ENCODE results near the gene STARD9. TPM values are rescaled to one million over a fixed set of nuclear protein-coding genes. Genes with fewer than 3 reads are reported as not detected.

Gene STARD9
- total and polyA plus RNA-seq, 2 of the 13 experiments (the other 11 are each of a cell fraction or from before 2014, with no cell fraction given): 5.3 to 7.5 TPM

DNA sequence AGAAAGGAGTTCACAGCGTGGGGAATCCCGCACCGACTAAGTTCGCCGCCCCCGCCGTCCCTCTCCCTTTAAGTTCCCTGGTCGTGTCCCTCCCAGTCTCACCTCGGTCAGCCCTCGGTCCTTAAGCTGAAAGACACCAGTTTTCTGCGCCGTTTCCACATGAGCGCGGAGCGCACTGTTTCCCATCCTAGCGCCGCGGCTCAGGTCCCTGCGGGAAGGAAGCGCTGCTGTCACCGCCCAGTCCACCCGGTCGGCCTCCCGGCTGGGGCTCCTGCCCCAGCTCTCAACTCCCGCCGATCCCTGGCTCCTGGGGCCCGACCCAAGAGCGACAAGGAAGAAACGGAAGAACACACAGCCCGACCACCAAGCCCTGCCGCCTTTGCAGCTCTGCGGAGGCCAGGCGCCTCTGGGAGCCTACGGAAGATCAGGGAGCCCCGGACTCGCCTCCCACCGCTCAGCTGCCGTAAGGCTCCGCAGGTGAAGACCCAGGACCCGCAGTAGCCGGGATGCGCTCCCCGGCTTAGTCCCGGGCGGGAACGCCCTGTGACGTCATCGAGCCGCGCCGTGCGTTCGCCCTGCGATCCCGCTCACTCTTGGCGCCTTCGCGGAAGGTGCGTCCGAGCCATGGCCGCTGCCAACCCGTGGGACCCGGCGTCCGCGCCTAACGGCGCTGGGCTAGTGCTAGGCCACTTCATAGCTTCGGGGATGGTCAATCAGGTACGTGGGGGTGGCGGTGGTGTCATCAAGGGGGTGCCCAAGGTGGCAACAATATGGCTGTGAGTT is 27.0 kb upstream of the STARD9 start, which contains the start of the genes HAUS2 and LRRC57 (continued):
- TF ChIP-seq ZNF12 (CRISPR knock-in tag; IDR thresholded peaks at IDR 0.05) (0 out of 2 replicates have a peak, but pooled peaks have one; percentile 37), AHR (CRISPR knock-in tag; IDR thresholded peaks at IDR 0.05) (no peak), FLYWCH1 (CRISPR knock-in tag; IDR thresholded peaks at IDR 0.05) (no peak), ZNF615 (CRISPR knock-in tag; IDR thresholded peaks at IDR 0.05; ENCODE audit: borderline replicate concordance) (no peak), ZNF83 (CRISPR knock-in tag; IDR thresholded peaks at IDR 0.05; ENCODE audit: borderline replicate concordance) (no peak), JDP2 (CRISPR knock-in tag; IDR thresholded peaks at IDR 0.05; ENCODE audit: borderline replicate concordance) (0 out of 2 replicates have a peak, but pooled peaks have one; percentile 18), ZNF276 (CRISPR knock-in tag; IDR thresholded peaks at IDR 0.05; ENCODE audit: low read depth) (peak; percentile 70; the same call in 1 of the 2 replicates), TOPORS (CRISPR knock-in tag; IDR thresholded peaks at IDR 0.05) (peak; percentile 20; the same call in 1 of the 2 replicates), SRSF1 (optimal IDR thresholded peaks at IDR 0.05; ENCODE audit: low read depth, low read length) (peak; percentile 80), SUZ12 (IDR thresholded peaks at IDR 0.05; ENCODE audit: low read depth, low read length) (no peak), ZMAT5 (CRISPR knock-in tag; IDR thresholded peaks at IDR 0.05; ENCODE audit: borderline replicate concordance, low read depth) (no peak), ZNF382 (CRISPR knock-in tag; IDR thresholded peaks at IDR 0.05; ENCODE audit: borderline replicate concordance) (no peak), ZSCAN29 (CRISPR knock-in tag; conservative IDR thresholded peaks at IDR 0.05) (no peak), DZIP1 (CRISPR knock-in tag; IDR thresholded peaks at IDR 0.05) (no peak), BRD4 (CRISPR knock-in tag; IDR thresholded peaks at IDR 0.05) (0 out of 2 replicates have a peak, but pooled peaks have one; percentile 25), DR1 (CRISPR knock-in tag; IDR thresholded peaks at IDR 0.05) (peak; percentile 64), ZNF282 (IDR thresholded peaks at IDR 0.05; ENCODE audit: partially characterized antibody) (no peak), SKI (IDR thresholded peaks at IDR 0.05; ENCODE audit: partially characterized antibody) (no peak)
- TF ChIP-seq, protein P1, sequence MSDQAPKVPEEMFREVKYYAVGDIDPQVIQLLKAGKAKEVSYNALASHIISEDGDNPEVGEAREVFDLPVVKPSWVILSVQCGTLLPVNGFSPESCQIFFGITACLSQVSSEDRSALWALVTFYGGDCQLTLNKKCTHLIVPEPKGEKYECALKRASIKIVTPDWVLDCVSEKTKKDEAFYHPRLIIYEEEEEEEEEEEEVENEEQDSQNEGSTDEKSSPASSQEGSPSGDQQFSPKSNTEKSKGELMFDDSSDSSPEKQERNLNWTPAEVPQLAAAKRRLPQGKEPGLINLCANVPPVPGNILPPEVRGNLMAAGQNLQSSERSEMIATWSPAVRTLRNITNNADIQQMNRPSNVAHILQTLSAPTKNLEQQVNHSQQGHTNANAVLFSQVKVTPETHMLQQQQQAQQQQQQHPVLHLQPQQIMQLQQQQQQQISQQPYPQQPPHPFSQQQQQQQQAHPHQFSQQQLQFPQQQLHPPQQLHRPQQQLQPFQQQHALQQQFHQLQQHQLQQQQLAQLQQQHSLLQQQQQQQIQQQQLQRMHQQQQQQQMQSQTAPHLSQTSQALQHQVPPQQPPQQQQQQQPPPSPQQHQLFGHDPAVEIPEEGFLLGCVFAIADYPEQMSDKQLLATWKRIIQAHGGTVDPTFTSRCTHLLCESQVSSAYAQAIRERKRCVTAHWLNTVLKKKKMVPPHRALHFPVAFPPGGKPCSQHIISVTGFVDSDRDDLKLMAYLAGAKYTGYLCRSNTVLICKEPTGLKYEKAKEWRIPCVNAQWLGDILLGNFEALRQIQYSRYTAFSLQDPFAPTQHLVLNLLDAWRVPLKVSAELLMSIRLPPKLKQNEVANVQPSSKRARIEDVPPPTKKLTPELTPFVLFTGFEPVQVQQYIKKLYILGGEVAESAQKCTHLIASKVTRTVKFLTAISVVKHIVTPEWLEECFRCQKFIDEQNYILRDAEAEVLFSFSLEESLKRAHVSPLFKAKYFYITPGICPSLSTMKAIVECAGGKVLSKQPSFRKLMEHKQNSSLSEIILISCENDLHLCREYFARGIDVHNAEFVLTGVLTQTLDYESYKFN (CRISPR knock-in tag; conservative IDR thresholded peaks at IDR 0.05): no peak; the same call in 1 of the 2 replicates
- TF ChIP-seq, protein P2, sequence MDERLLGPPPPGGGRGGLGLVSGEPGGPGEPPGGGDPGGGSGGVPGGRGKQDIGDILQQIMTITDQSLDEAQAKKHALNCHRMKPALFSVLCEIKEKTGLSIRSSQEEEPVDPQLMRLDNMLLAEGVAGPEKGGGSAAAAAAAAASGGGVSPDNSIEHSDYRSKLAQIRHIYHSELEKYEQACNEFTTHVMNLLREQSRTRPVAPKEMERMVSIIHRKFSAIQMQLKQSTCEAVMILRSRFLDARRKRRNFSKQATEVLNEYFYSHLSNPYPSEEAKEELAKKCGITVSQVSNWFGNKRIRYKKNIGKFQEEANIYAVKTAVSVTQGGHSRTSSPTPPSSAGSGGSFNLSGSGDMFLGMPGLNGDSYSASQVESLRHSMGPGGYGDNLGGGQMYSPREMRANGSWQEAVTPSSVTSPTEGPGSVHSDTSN (CRISPR knock-in tag; IDR thresholded peaks at IDR 0.05): no peak
